Stomach smooth muscle (tissue), 2 donors: Measurements from ENCODE around the gene ENTPD8.

Experiments
- H3K27ac ChIP-seq: one replicate; pipeline ENCODE4 v1.7.0; 2013; ENCODE audit warnings: mild to moderate bottlenecking, low read length, inconsistent platforms
- H3K27me3 ChIP-seq, 2 donors: one replicate each; pipeline ENCODE4 v1.7.0; 2013; ENCODE audit warnings: low read length in 2 of 2; ENCODE audit not compliant: insufficient read depth in 2 of 2, control insufficient read depth in 1 of 2
- H3K36me3 ChIP-seq, 2 donors: one replicate each; pipeline ENCODE4 v1.7.0; 2013; ENCODE audit warnings: low read length in 2 of 2; ENCODE audit not compliant: control insufficient read depth in 2 of 2, insufficient read depth in 2 of 2
- H3K4me1 ChIP-seq: one replicate; pipeline ENCODE4 v1.7.0; 2013; ENCODE audit warnings: low read length; ENCODE audit not compliant: control insufficient read depth, insufficient read depth
- H3K4me3 ChIP-seq, 2 donors: one replicate each; pipeline ENCODE4 v1.7.0; 2013; ENCODE audit warnings: low read length in 2 of 2
- H3K9ac ChIP-seq, 2 donors: one replicate each; pipeline ENCODE4 v1.7.0; 2013; ENCODE audit warnings: low read length in 2 of 2, mild to moderate bottlenecking in 1 of 2
- H3K9me3 ChIP-seq, 2 donors: one replicate each; pipeline ENCODE4 v1.7.0; 2013; ENCODE audit warnings: low read length in 2 of 2; ENCODE audit not compliant: control insufficient read depth in 2 of 2
- donor health status: healthy.
- donor health status: Pancreatic carcinoma.

ENTPD8 gene

GRCh38 chr9:137449931-137450538, 8.9 kb upstream of the ENTPD8 start:
- Histone ChIP-seq H3K36me3 (peaks cover 0 to 2% of the 10 kb centered on the region in 2 donors), H3K9me3 (no peaks in the 10 kb centered on the region), H3K4me1 (peaks cover 21% of the 10 kb centered on the region), H3K27me3 (peaks cover 4 to 6% of the 10 kb centered on the region in 2 donors), H3K27ac (no peak overlapping the region), H3K9ac (no peak overlapping the region), H3K4me3 (no peak overlapping the region)

- Histone ChIP-seq H3K9ac (no peak overlapping the region), H3K27me3 (peaks cover 4 to 9% of the 10 kb centered on the region in 2 donors), H3K36me3 (peaks cover 0 to 2% of the 10 kb centered on the region in 2 donors), H3K4me3 (no peak overlapping the region), H3K9me3 (no peaks in the 10 kb centered on the region), H3K27ac (no peak overlapping the region), H3K4me1 (peaks cover 13% of the 10 kb centered on the region)
Observed at GRCh38 chr9:137449081-137449844, 8.1 kb upstream of the ENTPD8 start.

GRCh38 chr9:137448602-137448962, 7.4 kb upstream of the ENTPD8 start:
- peaks cover 4 to 10% of the 10 kb centered on the region in 2 donors for H3K27me3 ChIP-seq
- H3K4me1 ChIP-seq = peaks cover 10% of the 10 kb centered on the region
- H3K9me3 ChIP-seq = no peaks in the 10 kb centered on the region
- H3K4me3 ChIP-seq = no peak overlapping the region
- H3K36me3 ChIP-seq = peaks cover 0 to 2% of the 10 kb centered on the region in 2 donors
- H3K9ac ChIP-seq = no peak overlapping the region
- H3K27ac ChIP-seq = no peak overlapping the region

GRCh38 chr9:137447722-137448601, 6.8 kb upstream of the ENTPD8 start:
- H3K27me3 ChIP-seq = peaks cover 4 to 10% of the 10 kb centered on the region in 2 donors
- H3K27ac ChIP-seq = no peak overlapping the region
- peaks cover 0 to 2% of the 10 kb centered on the region in 2 donors for H3K36me3 ChIP-seq
- H3K4me1 ChIP-seq = peaks cover 4% of the 10 kb centered on the region
- no peaks in the 10 kb centered on the region for H3K9me3 ChIP-seq
- no peak overlapping the region for H3K9ac ChIP-seq
- H3K4me3 ChIP-seq = no peak overlapping the region

GRCh38 chr9:137446851-137447471, 5.8 kb upstream of the ENTPD8 start:
- no peak overlapping the region for H3K27ac ChIP-seq
- no peak overlapping the region for H3K9ac ChIP-seq

GRCh38 chr9:137445930-137446431, 4.8 kb upstream of the ENTPD8 start:
- peaks cover 0 to 2% of the 10 kb centered on the region in 2 donors for H3K36me3 ChIP-seq
- peaks cover 4% of the 10 kb centered on the region for H3K4me1 ChIP-seq
- H3K27ac ChIP-seq = no peak overlapping the region
- H3K4me3 ChIP-seq = no peak overlapping the region
- no peak overlapping the region for H3K9ac ChIP-seq
- peaks cover 10 to 17% of the 10 kb centered on the region in 2 donors for H3K27me3 ChIP-seq
- H3K9me3 ChIP-seq = peaks cover 0 to 2% of the 10 kb centered on the region in 2 donors

More at GRCh38 chr9:137446851-137447471, 5.8 kb upstream of the ENTPD8 start:
- Histone ChIP-seq H3K4me1 (peaks cover 4% of the 10 kb centered on the region), H3K27me3 (peaks cover 10 to 11% of the 10 kb centered on the region in 2 donors), H3K36me3 (peaks cover 0 to 2% of the 10 kb centered on the region in 2 donors), H3K4me3 (no peak overlapping the region), H3K9me3 (peaks cover 0 to 2% of the 10 kb centered on the region in 2 donors)

- H3K4me3 ChIP-seq = no peak overlapping the region
- H3K9me3 ChIP-seq = peaks cover 0 to 2% of the 10 kb centered on the region in 2 donors
- H3K4me1 ChIP-seq = peaks cover 4% of the 10 kb centered on the region
- peaks cover 0 to 2% of the 10 kb centered on the region in 2 donors for H3K36me3 ChIP-seq
- H3K9ac ChIP-seq = no peak overlapping the region
- no peak overlapping the region for H3K27ac ChIP-seq
- peaks cover 10 to 17% of the 10 kb centered on the region in 2 donors for H3K27me3 ChIP-seq
Observed at GRCh38 chr9:137445275-137445807, 4.2 kb upstream of the ENTPD8 start.

- H3K4me3 ChIP-seq = no peak overlapping the region
- peaks cover 4% of the 10 kb centered on the region for H3K4me1 ChIP-seq
- H3K27ac ChIP-seq = no peak overlapping the region
- H3K9ac ChIP-seq = no peak overlapping the region
- peaks cover 13 to 20% of the 10 kb centered on the region in 2 donors for H3K27me3 ChIP-seq
- H3K36me3 ChIP-seq = peaks cover 0 to 1% of the 10 kb centered on the region in 2 donors
- H3K9me3 ChIP-seq = peaks cover 0 to 2% of the 10 kb centered on the region in 2 donors
Observed at GRCh38 chr9:137444106-137444790, 3.1 kb upstream of the ENTPD8 start.

- H3K9ac ChIP-seq = no peak overlapping the region
- no peaks in the 10 kb centered on the region for H3K36me3 ChIP-seq
- peaks cover 0 to 2% of the 10 kb centered on the region in 2 donors for H3K9me3 ChIP-seq
- H3K4me1 ChIP-seq = peaks cover under 1% of the 10 kb centered on the region
- H3K4me3 ChIP-seq = no peak overlapping the region
- H3K27me3 ChIP-seq = peaks cover 16 to 27% of the 10 kb centered on the region in 2 donors
- no peak overlapping the region for H3K27ac ChIP-seq
Observed at GRCh38 chr9:137441935-137442321, 771 bp upstream of the ENTPD8 start.
